LoVo (cell line): ENCODE measurements around the gene CHD8.
A peak's percentile ranks its signal among the peaks of the same experiment; 100 is the strongest.
"Not testable (repeated sequence)": the region's sequence is repeated elsewhere in the genome, so short reads cannot be mapped to it uniquely, and the experiment has no call there.

ENCODE experiments used
- DNase-seq: peaks from one replicate; pipeline ENCODE4 v3.0.0-alpha.2; 2016; ENCODE audit warnings: low spot score

Gene CHD8

GRCh38 chr14:21455912-21456667 lies at the start of gene CHD8:
TSS of gene CHD8 (minus strand) at chr14:21456123. CDS start at chr14:21431643, 24,480 bp downstream.
- DNase-seq: peak; percentile 100

GRCh38 chr14:21505012-21505553 lies 49.2 kb upstream of the CHD8 start:
- no peak for DNase-seq

- no peak for DNase-seq
These were observed 47.5 kb upstream of the CHD8 start for GRCh38 chr14:21503376-21503775.

- no peak for DNase-seq
These were observed 45.6 kb upstream of the CHD8 start for GRCh38 chr14:21501568-21501967.

- peak; percentile 20 for DNase-seq
These were observed 42.9 kb upstream of the CHD8 start for GRCh38 chr14:21498540-21499526.

- DNase-seq: no peak
These were observed 40.5 kb upstream of the CHD8 start for GRCh38 chr14:21496453-21496852.

- no peak for DNase-seq
These were observed 39.2 kb upstream of the CHD8 start for GRCh38 chr14:21494902-21495762.

- DNase-seq: no peak
These were observed 30.7 kb upstream of the CHD8 start for GRCh38 chr14:21486640-21487087.

GRCh38 chr14:21476925-21477681 lies 21.2 kb upstream of the CHD8 start, which contains the start of the genes RAB2B and TOX4:
TSS of gene RAB2B (minus strand) at chr14:21476959. CDS start at chr14:21476872, 87 bp downstream.
TSS of gene TOX4 (plus strand) at chr14:21477195. CDS start at chr14:21477279, 84 bp downstream.
- peak; percentile 97 for DNase-seq

GRCh38 chr14:21476523-21476924 lies 20.6 kb upstream of the CHD8 start:
- peak; percentile 86 for DNase-seq

- DNase-seq: no peak
These were observed 20.0 kb upstream of the CHD8 start for GRCh38 chr14:21475767-21476522.

GRCh38 chr14:21467616-21468015 lies 11.7 kb upstream of the CHD8 start:
- no peak for DNase-seq

- DNase-seq: peak; percentile 16
These were observed 371 bp downstream of the CHD8 start for GRCh38 chr14:21455592-21455911.

- no peak for DNase-seq
These were observed 929 bp downstream of the CHD8 start for GRCh38 chr14:21454843-21455544.

GRCh38 chr14:21449899-21450216 lies 6.1 kb downstream of the CHD8 start:
- no peak for DNase-seq

- not testable (repeated sequence) for DNase-seq
These were observed 13.3 kb downstream of the CHD8 start for GRCh38 chr14:21442657-21443056.

GRCh38 chr14:21440859-21441258 lies 15.1 kb downstream of the CHD8 start:
- no peak for DNase-seq

- DNase-seq: peak; percentile 97
These were observed 18.6 kb downstream of the CHD8 start for GRCh38 chr14:21437063-21437901.
